GM21381 (cell line): Measurements from ENCODE around the gene PCP2.
A peak's percentile ranks its signal among the peaks of the same experiment; 100 is the strongest.

ENCODE experiments used
- ATAC-seq: cut with Tn5 transposase; IDR thresholded peaks from one replicate; pipeline ENCODE4 v1.9.1; 2021; ENCODE audit warnings: mild to moderate bottlenecking, moderate library complexity; ENCODE audit not compliant: unreplicated experiment

PCP2 gene

GRCh38 chr19:7633698-7634097 lies at the start of gene PCP2:
Gene PCP2 (minus strand): TSS chr19:7633719. CDS start chr19:7633457, 262 bp downstream.
- ATAC-seq, result no peak

- no peak for ATAC-seq
Observed at GRCh38 chr19:7682175-7682855, 48.8 kb upstream of the PCP2 start.

GRCh38 chr19:7681340-7682174 lies 48.0 kb upstream of the PCP2 start:
- ATAC-seq, result no peak

GRCh38 chr19:7680606-7681339 lies 47.3 kb upstream of the PCP2 start, which contains the start of gene TRAPPC5:
Gene TRAPPC5 (plus strand): TSS chr19:7680833. CDS start chr19:7682254, 1,421 bp downstream.
- peak; percentile 73 for ATAC-seq

- ATAC-seq, result no peak
Observed at GRCh38 chr19:7679771-7680605, 46.5 kb upstream of the PCP2 start.

GRCh38 chr19:7678971-7679751 lies 45.6 kb upstream of the PCP2 start:
- no peak for ATAC-seq

GRCh38 chr19:7677669-7678311 lies 44.3 kb upstream of the PCP2 start:
- ATAC-seq, result no peak

- ATAC-seq, result no peak
Observed at GRCh38 chr19:7676854-7677253, 43.3 kb upstream of the PCP2 start, which contains the start of gene MCEMP1. Gene MCEMP1 (plus strand): TSS chr19:7677090. CDS start chr19:7677121, 31 bp downstream.

- ATAC-seq, result no peak
Observed at GRCh38 chr19:7676376-7676775, 42.9 kb upstream of the PCP2 start.

- ATAC-seq, result no peak
Observed at GRCh38 chr19:7674010-7675005, 40.8 kb upstream of the PCP2 start.

- no peak for ATAC-seq
Observed at GRCh38 chr19:7672522-7672921, 39.0 kb upstream of the PCP2 start.

- no peak for ATAC-seq
Observed at GRCh38 chr19:7670790-7671189, 37.3 kb upstream of the PCP2 start.

- ATAC-seq, result no peak
Observed at GRCh38 chr19:7670150-7670783, 36.7 kb upstream of the PCP2 start.

- no peak for ATAC-seq
Observed at GRCh38 chr19:7669641-7670040, 36.1 kb upstream of the PCP2 start.

GRCh38 chr19:7668842-7669241 lies 35.3 kb upstream of the PCP2 start, which contains the start of gene RETN:
Gene RETN (plus strand): TSS chr19:7669049. CDS start chr19:7669327, 278 bp downstream.
- ATAC-seq, result no peak

- no peak for ATAC-seq
Observed at GRCh38 chr19:7665076-7665475, 31.6 kb upstream of the PCP2 start.

- no peak for ATAC-seq
Observed at GRCh38 chr19:7663706-7664105, 30.2 kb upstream of the PCP2 start.
